HepG2 (cell line): ENCODE data around the gene HILPDA. TPM values are rescaled to one million over a fixed set of nuclear protein-coding genes. Genes with fewer than 3 reads are reported as not detected.
A peak's percentile ranks its signal among the peaks of the same experiment; 100 is the strongest.

Experiments
- CSRNP2 ChIP-seq: sonication (generic); formaldehyde crosslinking; conservative IDR thresholded peaks from 2 replicates; pipeline ENCODE4 v1.8.0; 2022; ENCODE audit warnings: low read depth, missing genetic modification reagents
- DMTF1 ChIP-seq: sonication (generic); formaldehyde crosslinking; IDR thresholded peaks from 2 replicates; pipeline ENCODE4 v1.4.0; 2020; ENCODE audit warnings: mild to moderate bottlenecking, missing genetic modification reagents
- EZH2 ChIP-seq: conservative IDR thresholded peaks from 2 replicates; pipeline ENCODE4 v1.6.1; 2012; ENCODE audit warnings: mild to moderate bottlenecking, low read depth, low read length, moderate library complexity
- FOSL2 ChIP-seq: sonication (generic); formaldehyde crosslinking; IDR thresholded peaks from 2 replicates; pipeline ENCODE4 v1.4.0; 2020; ENCODE audit warnings: missing genetic modification reagents
- HMG20B ChIP-seq: conservative IDR thresholded peaks from 2 replicates; pipeline ENCODE4 v1.6.1; 2016; ENCODE audit warnings: missing genetic modification reagents, missing compliant biosample characterization
- HNRNPK ChIP-seq: fragments of 200-400 bp; formaldehyde crosslinking; IDR thresholded peaks from 2 replicates; pipeline ENCODE4 v1.6.1; 2018; ENCODE audit warnings: low read length, low read depth, moderate library complexity, mild to moderate bottlenecking; ENCODE audit not compliant: poor library complexity, severe bottlenecking
- KLF11 ChIP-seq: IDR thresholded peaks from 2 replicates; pipeline ENCODE4 v1.6.1; 2016; ENCODE audit warnings: missing compliant biosample characterization
- MBD4 ChIP-seq: IDR thresholded peaks from 2 replicates; pipeline ENCODE4 v1.6.1; 2012; ENCODE audit warnings: low read length, inconsistent platforms, borderline replicate concordance
- MIXL1 ChIP-seq: IDR thresholded peaks from 2 replicates; pipeline ENCODE4 v1.6.1; 2016
- NFE2L1 ChIP-seq: sonication (generic); formaldehyde crosslinking; IDR thresholded peaks from 2 replicates; pipeline ENCODE4 v1.4.0; 2020; ENCODE audit warnings: missing genetic modification reagents, mild to moderate bottlenecking, borderline replicate concordance
- NR2F2 ChIP-seq: IDR thresholded peaks from 2 replicates; pipeline ENCODE4 v1.6.1; 2012; ENCODE audit warnings: low read depth, inconsistent platforms, borderline replicate concordance
- PRMT3 ChIP-seq: sonication (generic); formaldehyde crosslinking; IDR thresholded peaks from 2 replicates; pipeline ENCODE4 v1.8.1; 2022; ENCODE audit warnings: low read depth, mild to moderate bottlenecking, moderate library complexity, missing genetic modification reagents, borderline replicate concordance
- THAP7 ChIP-seq: sonication (generic); formaldehyde crosslinking; IDR thresholded peaks from 2 replicates; pipeline ENCODE4 v1.8.1; 2023; ENCODE audit warnings: mild to moderate bottlenecking, missing genetic modification reagents
- ZBTB37 ChIP-seq: sonication (generic); formaldehyde crosslinking; IDR thresholded peaks from 2 replicates; pipeline ENCODE4 v1.4.0; 2020; ENCODE audit warnings: mild to moderate bottlenecking, missing genetic modification reagents
- ZMAT3 ChIP-seq: sonication (generic); formaldehyde crosslinking; conservative IDR thresholded peaks from 2 replicates; pipeline ENCODE4 v1.7.0; 2021; ENCODE audit warnings: missing genetic modification reagents
- ZNF281 ChIP-seq: sonication (generic); formaldehyde crosslinking; IDR thresholded peaks from 2 replicates; pipeline ENCODE4 v1.4.0; 2020; ENCODE audit warnings: missing genetic modification reagents, borderline replicate concordance
- ZNF350 ChIP-seq: sonication (generic); formaldehyde crosslinking; IDR thresholded peaks from 2 replicates; pipeline ENCODE4 v1.4.0; 2020; ENCODE audit warnings: mild to moderate bottlenecking, low read depth, missing genetic modification reagents, borderline replicate concordance
- ZNF580 ChIP-seq: IDR thresholded peaks from 2 replicates; pipeline ENCODE4 v1.6.1; 2016; ENCODE audit warnings: low read depth, borderline replicate concordance
- ZNF672 ChIP-seq: sonication (generic); formaldehyde crosslinking; IDR thresholded peaks from 2 replicates; pipeline ENCODE4 v1.8.1; 2022; ENCODE audit warnings: missing genetic modification reagents
- ZSCAN31 ChIP-seq: sonication (generic); formaldehyde crosslinking; IDR thresholded peaks from 2 replicates; pipeline ENCODE4 v1.5.0; 2020; ENCODE audit warnings: low read depth, mild to moderate bottlenecking, missing genetic modification reagents
- polyA plus RNA-seq, 8 experiments: library from polyadenylated mRNA; depleted of rRNA in 3 of 8; stranded (reverse) in 7 of 8; unstranded in 1 of 8; fragments of >200 nt; fragmentation: Illumina TruSeq in 4 of 8; extraction: Trizol in 4 of 8; gene quantifications; 2 replicates each; pipeline versions ENCODE4 v1.2.1 to v1.2.3, GENCODE V29; 2011 to 2016; ENCODE audit warnings: low read depth in 4 of 8, missing spikeins in 1 of 8, mixed read lengths in 1 of 8; ENCODE audit not compliant: insufficient read depth in 1 of 8
- total RNA-seq, 5 experiments: library from RNA; depleted of rRNA; stranded (reverse); fragments of >200 nt; fragmentation: Illumina TruSeq; extraction: Trizol; gene quantifications; 2 replicates each; pipeline ENCODE4 v1.2.3, GENCODE V29; 2016; ENCODE audit warnings: low read depth in 1 of 5

The HILPDA gene
- total and polyA plus RNA-seq, 2 of the 13 experiments (the other 11 are each of a cell fraction or from before 2014, with no cell fraction given) = 11.1 to 44.0 TPM

- no peak for TF ChIP-seq DMTF1 (CRISPR knock-in tag)
- TF ChIP-seq MIXL1 = no peak; the same call in 1 of the 2 replicates
- TF ChIP-seq NFE2L1 (CRISPR knock-in tag) = peak; percentile 17; the same call in 1 of the 2 replicates
- TF ChIP-seq THAP7 = peak; percentile 99
- no peak; the same call in 1 of the 2 replicates for TF ChIP-seq ZNF281 (CRISPR knock-in tag)
- no peak for TF ChIP-seq MBD4
- TF ChIP-seq HNRNPK = no peak
- TF ChIP-seq NR2F2 = no peak
- peak; percentile 94 for TF ChIP-seq ZNF580 (CRISPR knock-in tag)
- TF ChIP-seq KLF11 = no peak
- no peak for TF ChIP-seq PRMT3
- TF ChIP-seq CSRNP2 = no peak
- peak; percentile 56; the same call in 1 of the 2 replicates for TF ChIP-seq ZNF350 (CRISPR knock-in tag)
- TF ChIP-seq EZH2 = no peak
- no peak for TF ChIP-seq HMG20B
- no peak; the same call in none of the 2 replicates for TF ChIP-seq ZMAT3 (CRISPR knock-in tag)
- TF ChIP-seq ZBTB37 (CRISPR knock-in tag) = no peak
- peak; percentile 67 for TF ChIP-seq ZSCAN31 (CRISPR knock-in tag)
- peak; percentile 6; the same call in 1 of the 2 replicates for TF ChIP-seq FOSL2
- TF ChIP-seq ZNF672 (CRISPR knock-in tag) = no peak
These were observed at the start of gene HILPDA (continued) for GRCh38 chr7:128455543-128456254.
